Smooth muscle cell (in vitro differentiated cells): ENCODE data around the gene UGT1A4. TPM values are rescaled to one million over a fixed set of nuclear protein-coding genes. Genes with fewer than 3 reads are reported as not detected.

ENCODE experiments used
- DNase-seq: peaks from one replicate; lab custom pipeline; 2025; ENCODE audit not compliant: unreplicated experiment; lab: John Stamatoyannopoulos, UW
- H2AFZ ChIP-seq: fragments of 200-600 bp; sonication (generic); 2 replicates; pipeline ENCODE4 v1.6.0; 2016; ENCODE audit warnings: antibody characterized with exemption, low read depth, mild to moderate bottlenecking
- H3F3A ChIP-seq: fragments of 200-600 bp; sonication (generic); 2 replicates; pipeline ENCODE4 v1.6.0; 2017; ENCODE audit warnings: antibody characterized with exemption, low read depth
- H3K27ac ChIP-seq: fragments of 200-600 bp; sonication (generic); 2 replicates; pipeline ENCODE4 v1.5.1; 2016; ENCODE audit warnings: low read depth, mild to moderate bottlenecking
- H3K27me3 ChIP-seq: fragments of 200-600 bp; sonication (generic); 2 replicates; pipeline ENCODE4 v1.6.1; 2016; ENCODE audit warnings: low read depth, mild to moderate bottlenecking
- H3K36me3 ChIP-seq: fragments of 200-600 bp; sonication (generic); 2 replicates; pipeline ENCODE4 v1.5.1; 2016; ENCODE audit warnings: low read depth
- H3K4me1 ChIP-seq: fragments of 200-600 bp; sonication (generic); 2 replicates; pipeline ENCODE4 v1.5.1; 2016; ENCODE audit warnings: low read depth
- H3K4me2 ChIP-seq: fragments of 200-600 bp; sonication (generic); 2 replicates; pipeline ENCODE4 v1.6.0; 2016; ENCODE audit warnings: mild to moderate bottlenecking
- H3K4me3 ChIP-seq: fragments of 200-600 bp; sonication (generic); 2 replicates; pipeline ENCODE4 v1.5.1; 2016; ENCODE audit warnings: mild to moderate bottlenecking
- H3K79me2 ChIP-seq: fragments of 200-600 bp; sonication (generic); 2 replicates; pipeline ENCODE4 v1.6.0; 2016; ENCODE audit warnings: low read depth, mild to moderate bottlenecking
- H3K9ac ChIP-seq: fragments of 200-600 bp; sonication (generic); 2 replicates; pipeline ENCODE4 v1.6.0; 2016; ENCODE audit warnings: low read depth
- H3K9me3 ChIP-seq: fragments of 200-600 bp; sonication (generic); replicated peaks from 2 replicates; pipeline ENCODE4 v1.5.1; 2016; ENCODE audit warnings: low read depth
- H4K20me1 ChIP-seq: fragments of 200-600 bp; sonication (generic); 2 replicates; pipeline ENCODE4 v1.6.0; 2016; ENCODE audit warnings: low read depth
- WGBS: methylation state at CpG from one replicate; pipeline ENCODE4 v1.1.7; 2016; ENCODE audit warnings: low lambda C conversion rate; 5-methylcytosine and 5-hydroxymethylcytosine counted together
- polyA plus RNA-seq: library from polyadenylated mRNA; unstranded; fragments of >200 nt; fragmentation: Nextera tagmentation; extraction: Ambion mirVana; gene quantifications from 2 replicates; pipeline ENCODE4 v1.2.1, GENCODE V29; 2016
- total RNA-seq: library from RNA; depleted of rRNA; stranded (reverse); fragments of >200 nt; gene quantifications from 2 replicates; pipeline ENCODE4 v1.2.3, GENCODE V29; 2014
- TF ChIP-seq, protein P1 (sequence below): fragments of 200-600 bp; sonication (generic); IDR thresholded peaks from 2 replicates; pipeline ENCODE4 v1.5.1; 2017; ENCODE audit warnings: borderline replicate concordance, mild to moderate bottlenecking, antibody characterized with exemption; ENCODE audit not compliant: insufficient read depth, poor library complexity, severe bottlenecking

UGT1A4 gene
- total and polyA plus RNA-seq, 2 experiments from 2014 or later: not detected

- WGBS: 93% methylated on average over 13 of the region's 13 CpGs
- no peak overlapping the region for H3K27ac ChIP-seq
- DNase-seq: no peak
Measured at GRCh38 chr2:233795735-233796171, 77.2 kb downstream of the UGT1A4 start.

GRCh38 chr2:233796254-233796653, 77.7 kb downstream of the UGT1A4 start:
- Histone ChIP-seq H2AFZ (no peak overlapping the region), H3K4me2 (no peak overlapping the region), H4K20me1 (no peaks in the 10 kb centered on the region), H3K4me3 (no peak overlapping the region), H3K9me3 (no peaks in the 10 kb centered on the region), H3K9ac (no peak overlapping the region), H3K36me3 (no peaks in the 10 kb centered on the region), H3K79me2 (no peaks in the 10 kb centered on the region), H3K4me1 (no peaks in the 10 kb centered on the region), H3K27ac (no peak overlapping the region), H3K27me3 (no peaks in the 10 kb centered on the region), H3F3A (no peaks in the 10 kb centered on the region)
- TF ChIP-seq, protein P1, sequence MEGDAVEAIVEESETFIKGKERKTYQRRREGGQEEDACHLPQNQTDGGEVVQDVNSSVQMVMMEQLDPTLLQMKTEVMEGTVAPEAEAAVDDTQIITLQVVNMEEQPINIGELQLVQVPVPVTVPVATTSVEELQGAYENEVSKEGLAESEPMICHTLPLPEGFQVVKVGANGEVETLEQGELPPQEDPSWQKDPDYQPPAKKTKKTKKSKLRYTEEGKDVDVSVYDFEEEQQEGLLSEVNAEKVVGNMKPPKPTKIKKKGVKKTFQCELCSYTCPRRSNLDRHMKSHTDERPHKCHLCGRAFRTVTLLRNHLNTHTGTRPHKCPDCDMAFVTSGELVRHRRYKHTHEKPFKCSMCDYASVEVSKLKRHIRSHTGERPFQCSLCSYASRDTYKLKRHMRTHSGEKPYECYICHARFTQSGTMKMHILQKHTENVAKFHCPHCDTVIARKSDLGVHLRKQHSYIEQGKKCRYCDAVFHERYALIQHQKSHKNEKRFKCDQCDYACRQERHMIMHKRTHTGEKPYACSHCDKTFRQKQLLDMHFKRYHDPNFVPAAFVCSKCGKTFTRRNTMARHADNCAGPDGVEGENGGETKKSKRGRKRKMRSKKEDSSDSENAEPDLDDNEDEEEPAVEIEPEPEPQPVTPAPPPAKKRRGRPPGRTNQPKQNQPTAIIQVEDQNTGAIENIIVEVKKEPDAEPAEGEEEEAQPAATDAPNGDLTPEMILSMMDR: no peak
- no peak for DNase-seq
- 85% methylated on average over 9 of the region's 9 CpGs for WGBS

More at GRCh38 chr2:233795735-233796171, 77.2 kb downstream of the UGT1A4 start:
- H3K79me2 ChIP-seq: no peaks in the 10 kb centered on the region
- no peak overlapping the region for H3K4me3 ChIP-seq
- no peaks in the 10 kb centered on the region for H3K36me3 ChIP-seq
- TF ChIP-seq, protein P1: no peak
- no peak overlapping the region for H3K4me2 ChIP-seq
- no peak overlapping the region for H3K9ac ChIP-seq
- no peak overlapping the region for H2AFZ ChIP-seq
- no peaks in the 10 kb centered on the region for H3K9me3 ChIP-seq
- no peaks in the 10 kb centered on the region for H3K27me3 ChIP-seq
- H3K4me1 ChIP-seq: no peaks in the 10 kb centered on the region
- H3F3A ChIP-seq: no peaks in the 10 kb centered on the region
- no peaks in the 10 kb centered on the region for H4K20me1 ChIP-seq

- Histone ChIP-seq H3K4me3 (no peak overlapping the region), H3K4me1 (no peaks in the 10 kb centered on the region), H2AFZ (no peak overlapping the region), H3K9ac (no peak overlapping the region), H3K27me3 (no peaks in the 10 kb centered on the region), H3F3A (no peaks in the 10 kb centered on the region), H3K9me3 (no peaks in the 10 kb centered on the region), H3K79me2 (no peaks in the 10 kb centered on the region), H3K4me2 (no peak overlapping the region), H4K20me1 (no peaks in the 10 kb centered on the region), H3K36me3 (no peaks in the 10 kb centered on the region), H3K27ac (no peak overlapping the region)
- TF ChIP-seq, protein P1: no peak
- DNase-seq: no peak
- 89% methylated on average over 14 of the region's 14 CpGs for whole genome bisulfite sequencing
Measured at GRCh38 chr2:233798335-233799086, 80.0 kb downstream of the UGT1A4 start.
